MM.1S (cell line): Measurements from ENCODE around the gene ACBD6.
"Not testable (repeated sequence)": the region's sequence is repeated elsewhere in the genome, so short reads cannot be mapped to it uniquely, and the experiment has no call there.

Experiments
- DNase-seq: peaks from one replicate; pipeline ENCODE4 v3.0.0-alpha.2; 2015
- H2AFZ ChIP-seq: fragments of 300-600 bp; sonication (generic); 2 replicates; pipeline ENCODE4 v1.6.0; 2016; ENCODE audit warnings: antibody characterized with exemption, low read length
- H3F3A ChIP-seq: fragments of 300-600 bp; sonication (generic); 2 replicates; pipeline ENCODE4 v1.6.1; 2016; ENCODE audit warnings: mild to moderate bottlenecking, antibody characterized with exemption, low read length, moderate library complexity, mixed read lengths; ENCODE audit not compliant: insufficient read depth
- H3K27ac ChIP-seq: fragments of 300-600 bp; sonication (generic); 2 replicates; pipeline ENCODE4 v1.5.1; 2016; ENCODE audit warnings: mild to moderate bottlenecking, low read length
- H3K27me3 ChIP-seq: fragments of 300-600 bp; sonication (generic); replicated peaks from 2 replicates; pipeline ENCODE4 v1.6.0; 2016; ENCODE audit warnings: low read length; ENCODE audit not compliant: insufficient read depth
- H3K36me3 ChIP-seq: fragments of 300-600 bp; sonication (generic); replicated peaks from 2 replicates; pipeline ENCODE4 v1.6.1; 2016; ENCODE audit warnings: mild to moderate bottlenecking, low read length, mixed read lengths; ENCODE audit not compliant: insufficient read depth
- H3K4me1 ChIP-seq: fragments of 300-600 bp; sonication (generic); 2 replicates; pipeline ENCODE4 v1.6.1; 2016; ENCODE audit warnings: low read length, mixed read lengths
- H3K4me2 ChIP-seq: fragments of 300-600 bp; sonication (generic); 2 replicates; pipeline ENCODE4 v1.6.0; 2016; ENCODE audit warnings: low read depth, low read length
- H3K4me3 ChIP-seq: fragments of 300-600 bp; sonication (generic); 2 replicates; pipeline ENCODE4 v1.5.1; 2016; ENCODE audit warnings: low read length, mixed read lengths
- H3K79me2 ChIP-seq: fragments of 300-600 bp; sonication (generic); 2 replicates; pipeline ENCODE4 v1.6.1; 2016; ENCODE audit warnings: mixed run types, low read length, mixed read lengths
- H3K9ac ChIP-seq: fragments of 300-600 bp; sonication (generic); 2 replicates; pipeline ENCODE4 v1.6.1; 2016; ENCODE audit warnings: low read length, mixed read lengths
- H3K9me2 ChIP-seq: fragments of 300-600 bp; sonication (generic); replicated peaks from 2 replicates; pipeline ENCODE4 v1.6.1; 2016; ENCODE audit warnings: mild to moderate bottlenecking, low read length, mixed read lengths; ENCODE audit not compliant: insufficient read depth
- H3K9me3 ChIP-seq: fragments of 300-600 bp; sonication (generic); replicated peaks from 2 replicates; pipeline ENCODE4 v1.6.1; 2016; ENCODE audit warnings: mild to moderate bottlenecking, low read length, mixed read lengths; ENCODE audit not compliant: insufficient read depth
- H4K20me1 ChIP-seq: fragments of 300-600 bp; sonication (generic); 2 replicates; pipeline ENCODE4 v1.6.1; 2016; ENCODE audit warnings: mild to moderate bottlenecking, low read length, moderate library complexity, mixed read lengths; ENCODE audit not compliant: insufficient read depth
- EZH2 ChIP-seq: fragments of 300-600 bp; sonication (generic); optimal IDR thresholded peaks from 2 replicates; pipeline ENCODE3; 2017; ENCODE audit warnings: low read depth, mild to moderate bottlenecking, antibody characterized with exemption, low read length, mixed read lengths
- EZH2phosphoT487 ChIP-seq: fragments of 300-600 bp; sonication (generic); IDR thresholded peaks from 2 replicates; pipeline ENCODE4 v1.6.1; 2018; ENCODE audit warnings: antibody characterized with exemption, low read length
- TF ChIP-seq, protein P1 (sequence below): fragments of 300-600 bp; sonication (generic); IDR thresholded peaks from 2 replicates; pipeline ENCODE4 v1.5.1; 2016; ENCODE audit warnings: antibody characterized with exemption, low read length, mixed read lengths

ACBD6 gene

DNA sequence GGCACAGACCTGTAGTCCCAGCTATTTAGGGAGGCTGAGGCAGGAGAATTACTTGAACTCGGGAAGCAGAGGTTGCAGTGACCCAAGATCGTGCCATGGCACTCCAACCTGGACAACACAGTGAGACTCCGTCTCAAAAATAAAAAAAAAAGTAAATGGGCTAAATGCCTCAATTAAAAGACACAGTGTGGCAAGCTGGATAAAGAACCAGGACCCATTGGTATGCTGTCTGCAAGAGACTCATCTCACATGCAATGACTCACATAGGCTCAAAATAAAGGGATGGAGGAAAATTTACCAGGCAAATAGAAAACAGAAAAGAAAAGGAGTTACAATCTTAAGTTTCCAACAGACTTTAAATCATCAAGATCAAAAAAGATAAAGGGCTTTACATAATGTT, 40.3 kb downstream of the ACBD6 start:
- H2AFZ ChIP-seq = no peak overlapping the region
- H3K9me2 ChIP-seq = no peaks in the 10 kb centered on the region
- no peak overlapping the region for H3K4me3 ChIP-seq
- peaks cover 68% of the 10 kb centered on the region for H3K79me2 ChIP-seq
- no peaks in the 10 kb centered on the region for H3K9me3 ChIP-seq
- H3K36me3 ChIP-seq = no peaks in the 10 kb centered on the region
- no peaks in the 10 kb centered on the region for H4K20me1 ChIP-seq
- no peak for DNase-seq
- no peak overlapping the region for H3K9ac ChIP-seq
- H3K4me2 ChIP-seq = no peak overlapping the region
- H3K27ac ChIP-seq = no peak overlapping the region
- TF ChIP-seq EZH2 = no peak
- TF ChIP-seq, protein P1, sequence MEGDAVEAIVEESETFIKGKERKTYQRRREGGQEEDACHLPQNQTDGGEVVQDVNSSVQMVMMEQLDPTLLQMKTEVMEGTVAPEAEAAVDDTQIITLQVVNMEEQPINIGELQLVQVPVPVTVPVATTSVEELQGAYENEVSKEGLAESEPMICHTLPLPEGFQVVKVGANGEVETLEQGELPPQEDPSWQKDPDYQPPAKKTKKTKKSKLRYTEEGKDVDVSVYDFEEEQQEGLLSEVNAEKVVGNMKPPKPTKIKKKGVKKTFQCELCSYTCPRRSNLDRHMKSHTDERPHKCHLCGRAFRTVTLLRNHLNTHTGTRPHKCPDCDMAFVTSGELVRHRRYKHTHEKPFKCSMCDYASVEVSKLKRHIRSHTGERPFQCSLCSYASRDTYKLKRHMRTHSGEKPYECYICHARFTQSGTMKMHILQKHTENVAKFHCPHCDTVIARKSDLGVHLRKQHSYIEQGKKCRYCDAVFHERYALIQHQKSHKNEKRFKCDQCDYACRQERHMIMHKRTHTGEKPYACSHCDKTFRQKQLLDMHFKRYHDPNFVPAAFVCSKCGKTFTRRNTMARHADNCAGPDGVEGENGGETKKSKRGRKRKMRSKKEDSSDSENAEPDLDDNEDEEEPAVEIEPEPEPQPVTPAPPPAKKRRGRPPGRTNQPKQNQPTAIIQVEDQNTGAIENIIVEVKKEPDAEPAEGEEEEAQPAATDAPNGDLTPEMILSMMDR = no peak
- no peak for TF ChIP-seq EZH2phosphoT487
- no peaks in the 10 kb centered on the region for H3K27me3 ChIP-seq
- no peaks in the 10 kb centered on the region for H3F3A ChIP-seq
- no peaks in the 10 kb centered on the region for H3K4me1 ChIP-seq

DNA sequence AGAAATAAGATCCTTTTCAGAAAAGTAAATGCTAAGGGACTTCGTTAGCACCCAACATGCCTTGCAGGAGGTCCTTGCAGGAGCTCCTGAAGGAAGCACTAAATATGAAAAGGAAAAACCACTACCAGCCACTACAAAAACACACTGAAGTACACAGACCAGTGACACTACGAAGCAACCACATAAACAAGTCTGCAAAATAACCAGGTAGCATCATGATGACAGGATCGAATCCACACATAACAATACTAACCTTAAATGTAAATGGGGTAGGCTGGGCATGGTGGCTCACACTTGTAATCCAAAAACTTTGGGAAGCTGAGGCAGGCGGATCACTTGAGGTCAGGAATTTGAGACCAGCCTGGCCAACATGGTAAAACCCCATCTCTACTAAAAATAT, 40.7 kb downstream of the ACBD6 start:
- not testable (repeated sequence) for H2AFZ ChIP-seq, H3K9me3 ChIP-seq

DNA sequence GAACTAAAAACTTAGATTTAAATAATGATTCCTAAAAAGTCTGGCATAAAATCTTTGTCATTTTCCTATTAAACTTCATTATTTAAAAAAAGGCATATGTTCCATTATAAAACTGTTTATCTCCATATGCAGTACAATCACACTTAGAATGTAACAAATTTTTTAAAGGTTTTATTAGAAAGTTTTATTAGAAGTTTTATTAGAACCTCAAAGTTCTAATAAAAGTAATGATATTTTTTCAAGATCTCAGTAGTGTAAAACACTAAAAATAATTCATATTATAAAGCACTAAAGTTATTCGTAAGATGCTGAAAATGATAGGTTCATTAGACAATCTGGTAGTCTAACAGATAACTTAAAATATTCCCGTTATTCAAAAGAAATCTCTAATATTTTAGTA, 43.6 kb downstream of the ACBD6 start:
- no peaks in the 10 kb centered on the region for H3K4me1 ChIP-seq
- H3K27me3 ChIP-seq = no peaks in the 10 kb centered on the region
- H3K9me3 ChIP-seq = no peaks in the 10 kb centered on the region
- peaks cover 61% of the 10 kb centered on the region for H3K79me2 ChIP-seq
- TF ChIP-seq, protein P1 = no peak
- TF ChIP-seq EZH2 = no peak
- no peak for TF ChIP-seq EZH2phosphoT487
- H3K9ac ChIP-seq = no peak overlapping the region
- H3K4me2 ChIP-seq = no peak overlapping the region
- no peak overlapping the region for H3K4me3 ChIP-seq
- no peaks in the 10 kb centered on the region for H3F3A ChIP-seq
- H3K9me2 ChIP-seq = no peaks in the 10 kb centered on the region
- no peaks in the 10 kb centered on the region for H4K20me1 ChIP-seq
- H3K27ac ChIP-seq = no peak overlapping the region
- H2AFZ ChIP-seq = no peak overlapping the region
- no peak for DNase-seq
- H3K36me3 ChIP-seq = no peaks in the 10 kb centered on the region

More for the DNA sequence above, 40.7 kb downstream of the ACBD6 start:
- not testable (repeated sequence) for H3K9ac ChIP-seq, DNase-seq, H3K27ac ChIP-seq, H4K20me1 ChIP-seq, H3K9me2 ChIP-seq, H3K4me3 ChIP-seq, H3K4me2 ChIP-seq, H3K36me3 ChIP-seq, H3F3A ChIP-seq, H3K27me3 ChIP-seq, H3K4me1 ChIP-seq
- H3K79me2 ChIP-seq = peaks cover 71% of the 10 kb centered on the region

DNA sequence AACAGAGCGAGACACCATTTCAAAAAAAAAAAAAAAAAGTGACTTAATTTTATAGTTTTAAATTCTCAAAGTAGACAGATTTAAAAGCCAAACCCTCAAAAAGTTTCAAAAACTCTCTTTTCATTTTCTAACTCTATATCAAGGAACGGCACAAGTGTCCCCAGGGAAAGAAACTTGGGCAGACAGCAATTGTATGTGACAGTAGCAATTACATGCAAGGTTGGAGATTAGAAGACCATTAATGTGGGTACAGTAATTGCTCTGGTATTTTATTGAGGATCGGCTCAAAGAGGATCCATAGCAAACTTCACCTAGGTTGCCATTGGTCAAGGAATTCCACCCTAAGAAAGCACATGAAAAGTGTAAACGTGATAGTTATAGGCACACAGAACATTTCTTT, 46.2 kb downstream of the ACBD6 start:
- H3K27ac ChIP-seq = no peak overlapping the region
- H3K4me2 ChIP-seq = no peak overlapping the region
- H3K9me3 ChIP-seq = no peaks in the 10 kb centered on the region
- TF ChIP-seq EZH2phosphoT487 = no peak
- TF ChIP-seq EZH2 = no peak
- TF ChIP-seq, protein P1 = no peak
- no peaks in the 10 kb centered on the region for H4K20me1 ChIP-seq
- peaks cover 46% of the 10 kb centered on the region for H3K79me2 ChIP-seq
- DNase-seq = no peak
- H2AFZ ChIP-seq = no peak overlapping the region
- H3K9ac ChIP-seq = no peak overlapping the region
- no peaks in the 10 kb centered on the region for H3K27me3 ChIP-seq
- H3K4me1 ChIP-seq = peaks cover 8% of the 10 kb centered on the region
- peaks cover 6% of the 10 kb centered on the region for H3F3A ChIP-seq
- H3K4me3 ChIP-seq = no peak overlapping the region
- no peaks in the 10 kb centered on the region for H3K9me2 ChIP-seq
- H3K36me3 ChIP-seq = no peaks in the 10 kb centered on the region
